NCI-H2107 treated with DMSO at 0.1 percent for 48 hours (cell line): ENCODE data around the gene RUSC1.
"Not testable (repeated sequence)": the region's sequence is repeated elsewhere in the genome, so short reads cannot be mapped to it uniquely, and the experiment has no call there.

Source experiments
- DNase-seq: peaks from one replicate; lab custom pipeline; 2025; ENCODE audit not compliant: unreplicated experiment; lab: John Stamatoyannopoulos, UW

RUSC1 gene, protein sequence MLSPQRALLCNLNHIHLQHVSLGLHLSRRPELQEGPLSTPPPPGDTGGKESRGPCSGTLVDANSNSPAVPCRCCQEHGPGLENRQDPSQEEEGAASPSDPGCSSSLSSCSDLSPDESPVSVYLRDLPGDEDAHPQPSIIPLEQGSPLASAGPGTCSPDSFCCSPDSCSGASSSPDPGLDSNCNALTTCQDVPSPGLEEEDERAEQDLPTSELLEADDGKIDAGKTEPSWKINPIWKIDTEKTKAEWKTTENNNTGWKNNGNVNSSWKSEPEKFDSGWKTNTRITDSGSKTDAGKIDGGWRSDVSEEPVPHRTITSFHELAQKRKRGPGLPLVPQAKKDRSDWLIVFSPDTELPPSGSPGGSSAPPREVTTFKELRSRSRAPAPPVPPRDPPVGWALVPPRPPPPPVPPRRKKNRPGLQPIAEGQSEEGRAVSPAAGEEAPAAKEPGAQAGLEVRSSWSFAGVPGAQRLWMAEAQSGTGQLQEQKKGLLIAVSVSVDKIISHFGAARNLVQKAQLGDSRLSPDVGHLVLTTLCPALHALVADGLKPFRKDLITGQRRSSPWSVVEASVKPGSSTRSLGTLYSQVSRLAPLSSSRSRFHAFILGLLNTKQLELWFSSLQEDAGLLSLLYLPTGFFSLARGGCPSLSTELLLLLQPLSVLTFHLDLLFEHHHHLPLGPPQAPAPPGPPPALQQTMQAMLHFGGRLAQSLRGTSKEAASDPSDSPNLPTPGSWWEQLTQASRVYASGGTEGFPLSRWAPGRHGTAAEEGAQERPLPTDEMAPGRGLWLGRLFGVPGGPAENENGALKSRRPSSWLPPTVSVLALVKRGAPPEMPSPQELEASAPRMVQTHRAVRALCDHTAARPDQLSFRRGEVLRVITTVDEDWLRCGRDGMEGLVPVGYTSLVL

DNA sequence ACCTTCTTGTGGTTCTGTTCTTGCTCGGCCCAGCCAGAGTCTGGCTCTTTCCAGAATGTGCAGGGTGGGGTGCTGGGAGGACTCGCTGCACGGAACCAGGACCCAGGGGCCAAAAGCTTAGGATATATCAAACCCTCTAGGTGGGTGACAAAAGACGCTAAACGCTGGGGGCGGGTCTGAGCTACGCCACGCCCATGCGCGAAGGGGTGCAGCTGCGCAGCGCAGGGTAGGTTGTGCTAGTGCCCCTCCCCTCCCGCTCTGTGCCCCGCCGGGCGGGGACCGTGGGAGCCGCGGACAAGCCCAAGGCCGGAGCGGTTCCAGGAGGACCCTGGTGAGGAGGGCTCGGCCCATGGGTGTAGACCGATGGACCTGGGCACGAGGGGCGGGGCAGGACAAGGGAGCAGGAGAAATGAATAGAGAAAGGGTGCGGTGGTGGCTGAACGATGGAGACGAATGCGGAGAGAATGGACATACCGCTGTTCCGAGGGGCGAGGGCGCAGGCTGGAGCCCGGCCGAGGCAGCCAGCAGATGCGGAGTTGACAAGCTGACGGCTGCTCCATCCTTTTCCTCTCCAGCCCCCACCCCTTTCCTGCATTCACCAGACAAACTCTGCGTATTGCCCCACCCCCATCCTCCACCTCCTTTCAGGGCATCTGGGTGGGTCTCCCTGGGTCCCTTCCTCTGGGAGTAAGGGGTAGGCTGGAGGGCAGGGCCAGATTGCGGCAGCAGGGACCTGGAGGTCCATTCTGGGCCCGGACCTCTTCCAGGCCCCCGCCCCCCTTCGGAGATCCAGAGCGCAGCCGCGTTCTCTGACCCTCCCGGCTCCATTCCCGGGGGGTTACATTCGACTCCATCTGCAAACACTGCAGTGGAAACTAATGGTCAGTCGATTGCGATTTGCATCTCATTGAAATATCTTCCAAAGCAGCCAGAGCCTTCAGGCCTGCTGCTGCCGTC, at the start of gene RUSC1:
RUSC1 (plus strand) TSS at position 234 of the 957 bp plus-strand sequence. CDS start 880 bp downstream, outside the sequence.
- no peak for DNase-seq

- DNase-seq: no peak
These were observed 48.0 kb upstream of the RUSC1 start for GRCh38 chr1:155272466-155273342.

DNA sequence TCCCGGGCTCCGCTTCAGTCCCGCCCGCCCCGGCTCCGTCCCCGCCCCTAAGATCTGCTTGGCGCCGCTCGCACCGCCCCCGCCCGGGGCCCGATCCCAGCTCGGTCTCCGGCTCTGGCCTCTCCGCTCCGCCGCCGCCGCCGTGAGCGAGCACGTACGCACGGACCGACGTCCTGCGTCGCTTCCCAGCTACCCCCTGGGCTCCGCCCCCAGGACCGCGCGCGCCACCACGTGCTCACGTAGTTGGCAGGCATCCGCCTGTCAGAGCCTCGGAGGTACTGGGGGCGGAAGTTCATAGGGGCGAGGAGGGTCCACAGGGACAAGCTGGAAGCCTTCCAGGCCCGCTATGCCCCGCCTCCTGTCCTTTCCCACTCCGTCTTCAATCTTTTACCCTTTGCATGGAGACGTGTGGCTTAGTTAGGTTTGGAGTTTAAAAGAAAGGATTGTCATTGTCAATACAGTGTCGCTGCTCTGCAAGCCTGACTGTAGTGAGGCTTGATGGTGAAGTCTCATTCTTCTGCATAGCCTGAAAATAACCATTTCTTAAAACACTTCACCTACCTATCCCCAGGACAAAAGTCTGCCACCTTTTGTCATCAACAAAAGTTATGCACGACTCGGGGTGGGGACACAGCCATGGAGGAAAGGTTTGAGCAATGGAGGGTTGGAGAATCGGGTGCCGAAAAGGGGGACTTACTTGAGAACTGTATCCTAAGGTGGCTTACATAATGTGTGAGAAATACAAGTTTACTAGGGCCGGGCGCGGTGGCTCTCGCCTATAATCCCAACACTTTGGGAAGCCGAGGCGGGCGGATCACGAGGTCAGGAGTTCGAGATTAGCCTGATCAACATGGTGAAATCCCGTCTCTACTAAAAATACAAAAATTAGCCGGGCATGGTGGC, 47.1 kb upstream of the RUSC1 start, which contains the start of gene CLK2:
CLK2 (minus strand) TSS at position 162 of the 903 bp plus-strand sequence. CDS start 2,527 bp downstream, outside the sequence.
- peak; percentile 94 for DNase-seq

GRCh38 chr1:155277070-155277901, 43.4 kb upstream of the RUSC1 start, which contains the start of gene HCN3:
Gene HCN3, plus strand, starts transcription at chr1:155277463. Its CDS starts 128 bp downstream, at chr1:155277591.
- DNase-seq: peak; percentile 97

DNA sequence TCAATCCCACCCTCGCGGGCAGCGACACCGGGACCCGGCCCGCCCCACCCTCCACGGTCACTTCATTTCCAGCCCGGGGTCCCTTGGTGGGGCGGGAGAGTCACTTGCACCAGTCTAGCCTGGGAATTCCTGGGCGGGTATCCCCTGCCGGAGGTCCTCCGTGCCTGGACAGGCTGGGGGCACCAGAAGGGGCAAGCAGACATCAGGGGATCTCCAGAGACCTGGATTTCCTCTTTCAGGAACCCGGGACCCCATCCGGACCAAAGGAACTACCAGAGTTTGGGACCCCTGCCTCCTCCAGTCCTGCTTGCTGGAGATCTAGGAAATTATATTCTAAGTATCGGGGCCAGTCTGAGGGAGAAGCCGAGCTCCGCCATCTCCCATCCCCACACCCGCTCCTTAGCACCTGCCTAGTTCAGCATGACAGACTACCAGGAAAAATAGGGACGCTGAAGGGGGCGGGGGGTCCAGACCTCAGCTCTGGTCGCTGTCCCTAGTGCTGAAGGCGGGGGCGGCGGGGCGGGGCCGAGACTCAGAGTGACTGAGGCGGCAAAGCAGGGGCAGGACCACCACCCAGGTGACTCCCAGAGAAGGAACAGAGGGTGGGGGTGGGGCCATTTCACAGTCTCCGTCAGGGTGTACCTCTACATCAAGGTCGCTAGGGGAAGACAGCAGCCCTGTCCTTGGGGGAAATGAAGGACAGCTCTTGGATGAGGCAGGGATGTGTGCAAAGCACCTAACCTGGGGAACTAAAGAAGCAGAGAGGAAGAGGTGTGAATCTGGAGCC, 42.6 kb upstream of the RUSC1 start:
- peak; percentile 90 for DNase-seq

DNA sequence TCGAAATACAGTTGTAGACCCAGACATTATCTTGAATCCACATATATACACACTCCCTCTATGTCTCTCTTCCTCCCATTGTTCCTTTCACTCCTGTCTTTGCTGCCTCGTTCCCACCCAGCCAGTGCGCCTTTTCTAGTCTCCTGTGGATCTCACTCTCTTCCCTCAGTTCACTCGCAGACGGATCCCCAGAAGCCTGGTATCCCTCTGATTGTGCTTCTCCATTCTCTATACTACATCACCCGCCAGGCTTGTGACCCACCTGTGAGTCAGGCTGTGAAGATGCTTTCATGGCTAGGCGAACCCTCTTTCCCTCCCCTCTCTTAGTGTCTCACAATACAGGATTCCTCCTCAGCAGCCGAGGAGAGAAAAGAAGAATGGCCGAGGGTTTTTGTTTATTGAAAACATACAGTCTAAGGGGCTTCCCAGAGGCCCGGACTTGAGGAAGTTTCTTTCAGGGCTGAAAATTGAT, 42.0 kb upstream of the RUSC1 start:
- DNase-seq: no peak

DNA sequence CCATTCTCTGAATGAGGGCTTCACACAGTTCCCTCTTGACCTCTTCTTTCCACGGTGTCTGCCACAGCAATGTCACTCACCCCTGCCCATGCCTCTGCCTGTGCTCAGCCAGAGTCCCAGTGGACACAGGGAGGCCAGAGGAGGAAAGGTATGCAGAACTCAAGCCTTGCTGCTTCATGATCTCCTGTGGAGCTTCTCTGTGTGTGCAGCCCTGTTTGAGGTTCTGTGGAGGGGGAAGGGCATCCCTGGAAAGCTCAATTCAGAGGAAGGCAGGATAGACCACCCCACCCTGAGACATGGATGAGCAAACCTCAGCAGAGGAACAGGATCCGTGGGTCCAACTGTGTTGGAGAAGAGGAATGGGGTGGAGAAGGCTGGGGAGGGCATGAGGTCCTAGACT, 41.4 kb upstream of the RUSC1 start:
- DNase-seq: no peak

DNA sequence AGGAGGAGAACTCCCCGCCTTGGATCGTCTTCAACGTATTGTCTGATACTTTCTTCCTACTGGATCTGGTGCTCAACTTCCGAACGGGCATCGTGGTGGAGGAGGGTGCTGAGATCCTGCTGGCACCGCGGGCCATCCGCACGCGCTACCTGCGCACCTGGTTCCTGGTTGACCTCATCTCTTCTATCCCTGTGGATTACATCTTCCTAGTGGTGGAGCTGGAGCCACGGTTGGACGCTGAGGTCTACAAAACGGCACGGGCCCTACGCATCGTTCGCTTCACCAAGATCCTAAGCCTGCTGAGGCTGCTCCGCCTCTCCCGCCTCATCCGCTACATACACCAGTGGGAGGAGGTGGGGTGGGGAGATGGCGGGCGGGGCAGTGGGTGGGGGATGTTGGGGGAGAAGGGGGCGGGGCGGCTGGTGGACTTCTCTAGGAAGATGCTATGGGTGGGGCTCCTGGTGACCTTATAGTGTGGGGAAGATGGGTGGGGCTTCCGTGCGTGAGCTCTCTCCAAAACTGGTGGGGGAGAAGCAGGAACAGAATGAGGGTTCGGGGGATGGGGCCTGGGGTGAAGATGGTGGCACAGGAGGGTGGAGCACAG, 38.1 kb upstream of the RUSC1 start:
- no peak for DNase-seq

DNA sequence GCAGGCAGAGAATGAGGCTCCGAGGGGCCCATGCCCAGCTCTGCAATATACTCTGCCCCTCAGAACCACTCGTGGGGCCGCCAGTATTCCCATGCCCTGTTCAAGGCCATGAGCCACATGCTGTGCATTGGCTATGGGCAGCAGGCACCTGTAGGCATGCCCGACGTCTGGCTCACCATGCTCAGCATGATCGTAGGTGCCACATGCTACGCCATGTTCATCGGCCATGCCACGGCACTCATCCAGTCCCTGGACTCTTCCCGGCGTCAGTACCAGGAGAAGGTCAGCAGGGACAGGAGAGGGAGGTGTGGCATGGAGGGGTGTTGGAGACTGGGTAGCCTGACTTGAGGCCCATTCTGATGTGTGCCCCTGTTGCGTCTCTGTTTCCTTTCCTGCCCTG, 36.2 kb upstream of the RUSC1 start:
- no peak for DNase-seq

DNA sequence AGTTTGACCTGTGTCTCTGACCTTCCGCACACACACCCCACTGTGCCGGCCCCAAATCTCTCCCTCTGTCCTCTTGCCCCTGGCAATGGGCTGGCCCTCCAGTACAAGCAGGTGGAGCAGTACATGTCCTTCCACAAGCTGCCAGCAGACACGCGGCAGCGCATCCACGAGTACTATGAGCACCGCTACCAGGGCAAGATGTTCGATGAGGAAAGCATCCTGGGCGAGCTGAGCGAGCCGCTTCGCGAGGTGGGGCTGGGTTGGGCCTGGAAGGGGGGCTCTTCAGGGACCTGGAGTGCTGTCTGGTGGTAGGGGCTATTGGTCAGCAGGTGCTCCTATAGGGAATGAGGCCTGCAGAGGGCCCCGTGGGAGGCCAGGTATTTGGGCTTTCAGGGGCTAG, 35.6 kb upstream of the RUSC1 start:
- DNase-seq: no peak

DNA sequence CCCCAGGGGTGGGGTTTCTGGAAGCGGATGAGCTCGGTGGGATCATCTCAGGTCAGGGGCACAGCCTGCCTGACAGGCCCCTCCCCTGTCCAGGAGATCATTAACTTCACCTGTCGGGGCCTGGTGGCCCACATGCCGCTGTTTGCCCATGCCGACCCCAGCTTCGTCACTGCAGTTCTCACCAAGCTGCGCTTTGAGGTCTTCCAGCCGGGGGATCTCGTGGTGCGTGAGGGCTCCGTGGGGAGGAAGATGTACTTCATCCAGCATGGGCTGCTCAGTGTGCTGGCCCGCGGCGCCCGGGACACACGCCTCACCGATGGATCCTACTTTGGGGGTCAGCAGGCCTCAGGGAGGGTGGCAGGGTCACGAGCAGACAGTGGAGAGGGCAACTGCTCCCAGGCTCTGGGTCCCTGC, 35.1 kb upstream of the RUSC1 start:
- no peak for DNase-seq

DNA sequence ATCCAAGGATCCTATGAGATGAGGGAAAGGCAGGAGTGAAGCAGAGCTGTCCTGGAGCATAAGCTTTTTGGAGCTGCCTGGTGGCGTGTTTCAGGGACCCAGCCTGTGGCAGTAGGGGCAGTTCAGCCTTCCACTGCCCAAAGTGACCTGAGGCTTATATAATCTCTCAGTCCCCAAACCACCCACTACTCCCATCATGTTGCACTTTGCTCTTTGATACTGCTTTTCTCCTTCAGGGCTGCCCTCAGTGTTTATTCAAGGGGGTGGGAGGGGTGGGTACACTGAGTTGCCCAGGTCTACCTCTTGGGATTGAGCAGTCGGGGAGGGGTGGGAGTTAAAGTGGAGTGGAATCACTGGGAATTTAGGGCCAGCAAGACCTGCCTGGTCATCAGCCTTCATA, 34.1 kb upstream of the RUSC1 start:
- DNase-seq: no peak

GRCh38 chr1:155287987-155288543, 32.6 kb upstream of the RUSC1 start:
- DNase-seq: no peak

DNA sequence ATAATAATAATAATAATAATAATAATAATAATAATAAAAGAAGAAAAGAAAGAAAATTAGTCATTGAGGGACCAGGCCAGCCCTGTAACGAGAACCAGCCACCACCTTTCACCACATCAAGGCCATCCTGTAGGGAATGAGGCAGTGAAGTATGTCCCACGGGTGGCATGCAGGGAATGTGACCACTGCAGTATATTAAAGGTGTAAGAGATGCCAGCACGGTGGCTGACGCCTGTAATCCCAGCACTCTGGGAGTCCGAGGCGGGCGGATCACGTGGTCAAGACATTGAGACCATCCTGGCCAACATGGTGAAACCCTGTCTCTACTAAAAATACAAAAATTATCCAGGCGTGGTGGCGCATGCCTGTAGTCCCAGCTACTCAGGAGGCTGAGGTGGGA, 29.7 kb upstream of the RUSC1 start:
- DNase-seq: not testable (repeated sequence)

- DNase-seq: no peak
These were observed 27.5 kb upstream of the RUSC1 start for GRCh38 chr1:155293086-155293749.
